Measurements from ENCODE around the gene WDR59.

Gene WDR59

GRCh38 chr16:75012380-75013081, 27.6 kb upstream of the WDR59 start:
- Histone ChIP-seq H3K27me3 (ENCODE audit: insufficient read depth, low read depth) (no peaks in the 10 kb centered on the region), H3K79me2 (ENCODE audit: insufficient read depth, low read depth) (peaks cover 13% of the 10 kb centered on the region; the same call in 1 of the 2 replicates), H3K9ac (no peak overlapping the region; the same call in 1 of the 2 replicates), H3K36me3 (ENCODE audit: insufficient read depth) (no peaks in the 10 kb centered on the region), H3K4me3 (IDR thresholded peaks at IDR 0.05; ENCODE audit: insufficient read depth, low read depth, low read length) (no peak overlapping the region), H3K4me1 (ENCODE audit: low read depth, poor library complexity, severe bottlenecking) (peaks cover 27% of the 10 kb centered on the region), H4K20me1 (ENCODE audit: insufficient read depth) (no peaks in the 10 kb centered on the region), H3K27ac (peak overlapping the region; percentile 52), H3K4me2 (peak overlapping the region; percentile 50), H2AFZ (ENCODE audit: low read depth) (no peak overlapping the region)
- TF ChIP-seq, protein P1, sequence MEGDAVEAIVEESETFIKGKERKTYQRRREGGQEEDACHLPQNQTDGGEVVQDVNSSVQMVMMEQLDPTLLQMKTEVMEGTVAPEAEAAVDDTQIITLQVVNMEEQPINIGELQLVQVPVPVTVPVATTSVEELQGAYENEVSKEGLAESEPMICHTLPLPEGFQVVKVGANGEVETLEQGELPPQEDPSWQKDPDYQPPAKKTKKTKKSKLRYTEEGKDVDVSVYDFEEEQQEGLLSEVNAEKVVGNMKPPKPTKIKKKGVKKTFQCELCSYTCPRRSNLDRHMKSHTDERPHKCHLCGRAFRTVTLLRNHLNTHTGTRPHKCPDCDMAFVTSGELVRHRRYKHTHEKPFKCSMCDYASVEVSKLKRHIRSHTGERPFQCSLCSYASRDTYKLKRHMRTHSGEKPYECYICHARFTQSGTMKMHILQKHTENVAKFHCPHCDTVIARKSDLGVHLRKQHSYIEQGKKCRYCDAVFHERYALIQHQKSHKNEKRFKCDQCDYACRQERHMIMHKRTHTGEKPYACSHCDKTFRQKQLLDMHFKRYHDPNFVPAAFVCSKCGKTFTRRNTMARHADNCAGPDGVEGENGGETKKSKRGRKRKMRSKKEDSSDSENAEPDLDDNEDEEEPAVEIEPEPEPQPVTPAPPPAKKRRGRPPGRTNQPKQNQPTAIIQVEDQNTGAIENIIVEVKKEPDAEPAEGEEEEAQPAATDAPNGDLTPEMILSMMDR (conservative IDR thresholded peaks at IDR 0.05; ENCODE audit: low read depth, low read length) = no peak

DNA sequence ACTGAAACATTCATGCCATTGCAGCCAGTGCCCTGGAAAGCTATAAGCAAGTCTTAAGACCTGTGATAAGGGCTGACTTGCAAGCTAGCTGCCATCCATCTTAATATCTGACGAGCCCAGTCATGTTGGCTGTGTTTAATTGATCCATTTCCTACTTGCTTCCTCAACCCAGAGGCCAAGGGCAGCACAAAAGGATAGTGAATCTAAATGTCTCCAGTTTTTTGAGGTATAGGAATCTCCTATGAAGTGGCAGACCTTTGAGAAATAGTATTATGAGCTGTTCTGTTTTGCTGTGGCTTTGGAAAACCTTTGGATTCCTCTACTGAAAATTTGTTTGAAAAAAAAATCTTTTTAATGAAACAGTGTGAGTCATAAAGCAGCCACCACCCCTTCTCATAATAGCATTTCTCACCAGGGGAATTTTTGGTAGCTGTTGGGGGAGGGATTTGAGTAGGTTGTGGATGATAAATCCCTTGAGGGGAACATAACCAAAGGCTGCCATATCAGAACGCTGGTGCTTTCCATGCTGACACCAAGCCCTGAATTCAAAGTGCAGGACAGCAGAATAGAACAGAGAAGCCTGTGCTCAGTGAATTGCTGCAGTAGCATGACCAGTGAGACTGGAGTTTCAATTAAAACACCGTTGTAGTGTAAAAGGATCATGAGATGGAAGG, 26.8 kb upstream of the WDR59 start:
- H3K4me2 ChIP-seq = peak overlapping the region; percentile 50
- H3K79me2 ChIP-seq (ENCODE audit: insufficient read depth, low read depth) = peaks cover 13% of the 10 kb centered on the region; the same call in 1 of the 2 replicates
- no peak overlapping the region for H2AFZ ChIP-seq (ENCODE audit: low read depth)
- TF ChIP-seq, protein P1 (conservative IDR thresholded peaks at IDR 0.05; ENCODE audit: low read depth, low read length) = no peak
- no peaks in the 10 kb centered on the region for H3K36me3 ChIP-seq (ENCODE audit: insufficient read depth)
- no peak overlapping the region; the same call in 1 of the 2 replicates for H3K9ac ChIP-seq
- H3K27me3 ChIP-seq (ENCODE audit: insufficient read depth, low read depth) = no peaks in the 10 kb centered on the region
- H3K4me3 ChIP-seq (IDR thresholded peaks at IDR 0.05; ENCODE audit: insufficient read depth, low read depth, low read length) = no peak overlapping the region
- peak overlapping the region; percentile 52 for H3K27ac ChIP-seq
- H4K20me1 ChIP-seq (ENCODE audit: insufficient read depth) = no peaks in the 10 kb centered on the region
- peaks cover 27% of the 10 kb centered on the region for H3K4me1 ChIP-seq (ENCODE audit: low read depth, poor library complexity, severe bottlenecking)

- no peaks in the 10 kb centered on the region for H3K36me3 ChIP-seq (ENCODE audit: insufficient read depth)
Observed at GRCh38 chr16:75010427-75010826, 25.5 kb upstream of the WDR59 start.

GRCh38 chr16:75007443-75007842, 22.5 kb upstream of the WDR59 start:
- Histone ChIP-seq H3K9ac (no peak overlapping the region), H2AFZ (ENCODE audit: low read depth) (no peak overlapping the region), H3K27me3 (ENCODE audit: insufficient read depth, low read depth) (no peaks in the 10 kb centered on the region), H3K4me3 (IDR thresholded peaks at IDR 0.05; ENCODE audit: insufficient read depth, low read depth, low read length) (no peak overlapping the region), H3K36me3 (ENCODE audit: insufficient read depth) (no peaks in the 10 kb centered on the region), H3K4me1 (ENCODE audit: low read depth, poor library complexity, severe bottlenecking) (peaks cover 17% of the 10 kb centered on the region), H3K27ac (no peak overlapping the region), H3K4me2 (no peak overlapping the region), H4K20me1 (ENCODE audit: insufficient read depth) (no peaks in the 10 kb centered on the region), H3K79me2 (ENCODE audit: insufficient read depth, low read depth) (peaks cover 2% of the 10 kb centered on the region; the same call in 1 of the 2 replicates)
- TF ChIP-seq, protein P1 (conservative IDR thresholded peaks at IDR 0.05; ENCODE audit: low read depth, low read length) = no peak

More at GRCh38 chr16:75010427-75010826, 25.5 kb upstream of the WDR59 start:
- H3K27ac ChIP-seq = no peak overlapping the region
- H3K27me3 ChIP-seq (ENCODE audit: insufficient read depth, low read depth) = no peaks in the 10 kb centered on the region
- no peaks in the 10 kb centered on the region for H4K20me1 ChIP-seq (ENCODE audit: insufficient read depth)
- no peak overlapping the region for H3K9ac ChIP-seq
- no peak overlapping the region for H2AFZ ChIP-seq (ENCODE audit: low read depth)
- peaks cover 13% of the 10 kb centered on the region; the same call in 1 of the 2 replicates for H3K79me2 ChIP-seq (ENCODE audit: insufficient read depth, low read depth)
- H3K4me1 ChIP-seq (ENCODE audit: low read depth, poor library complexity, severe bottlenecking) = peaks cover 27% of the 10 kb centered on the region
- no peak overlapping the region for H3K4me3 ChIP-seq (IDR thresholded peaks at IDR 0.05; ENCODE audit: insufficient read depth, low read depth, low read length)
- no peak overlapping the region for H3K4me2 ChIP-seq
- TF ChIP-seq, protein P1 (conservative IDR thresholded peaks at IDR 0.05; ENCODE audit: low read depth, low read length) = no peak

Measured in KMS-11 (cell line).